HepG2 (cell line): Measurements from ENCODE around the gene APLF. TPM values are rescaled to one million over a fixed set of nuclear protein-coding genes. Genes with fewer than 3 reads are reported as not detected.

Experiments used
- AGO2 ChIP-seq: fragments of 200-400 bp; formaldehyde crosslinking; optimal IDR thresholded peaks from 2 replicates; pipeline ENCODE3; 2017; ENCODE audit warnings: mild to moderate bottlenecking, low read depth, low read length, moderate library complexity
- EZH2 ChIP-seq: conservative IDR thresholded peaks from 2 replicates; pipeline ENCODE4 v1.6.1; 2012; ENCODE audit warnings: mild to moderate bottlenecking, low read depth, low read length, moderate library complexity
- GATAD1 ChIP-seq: IDR thresholded peaks from 2 replicates; pipeline ENCODE4 v1.6.1; 2016; ENCODE audit warnings: missing genetic modification reagents, missing compliant biosample characterization
- KDM3A ChIP-seq: IDR thresholded peaks from 2 replicates; pipeline ENCODE4 v1.6.1; 2018; ENCODE audit warnings: low read depth, missing compliant biosample characterization
- RARA ChIP-seq: IDR thresholded peaks from 2 replicates; pipeline ENCODE4 v1.6.1; 2016; ENCODE audit warnings: missing genetic modification reagents, missing compliant biosample characterization
- RBFOX2 ChIP-seq: fragments of 200-400 bp; formaldehyde crosslinking; IDR thresholded peaks from 2 replicates; pipeline ENCODE4 v1.6.1; 2017; ENCODE audit warnings: low read depth, mild to moderate bottlenecking, low read length
- RBM39 ChIP-seq: fragments of 200-400 bp; formaldehyde crosslinking; IDR thresholded peaks from one replicate; pipeline ENCODE4 v1.6.1; 2018; ENCODE audit warnings: antibody characterized with exemption, mild to moderate bottlenecking, low read depth, low read length; ENCODE audit not compliant: poor library complexity, severe bottlenecking
- SP2 ChIP-seq: sonication (generic); formaldehyde crosslinking; IDR thresholded peaks from 2 replicates; pipeline ENCODE4 v1.5.1; 2020; ENCODE audit warnings: mild to moderate bottlenecking, missing genetic modification reagents
- ZNF160 ChIP-seq: sonication (generic); formaldehyde crosslinking; IDR thresholded peaks from 2 replicates; pipeline ENCODE4 v1.8.0; 2022; ENCODE audit warnings: mild to moderate bottlenecking, inconsistent platforms, missing genetic modification reagents
- ZNF264 ChIP-seq: sonication (generic); formaldehyde crosslinking; IDR thresholded peaks from 2 replicates; pipeline ENCODE4 v1.4.0; 2020; ENCODE audit warnings: missing genetic modification reagents
- ZNF496 ChIP-seq: sonication (generic); formaldehyde crosslinking; IDR thresholded peaks from 2 replicates; pipeline ENCODE4 v1.8.1; 2023; ENCODE audit warnings: mild to moderate bottlenecking, moderate library complexity, missing genetic modification reagents; ENCODE audit not compliant: insufficient replicate concordance
- ZNF567 ChIP-seq: sonication (generic); formaldehyde crosslinking; IDR thresholded peaks from 2 replicates; pipeline ENCODE4 v1.8.1; 2023; ENCODE audit warnings: mild to moderate bottlenecking, missing genetic modification reagents, borderline replicate concordance
- ZNF816 ChIP-seq: sonication (generic); formaldehyde crosslinking; IDR thresholded peaks from 2 replicates; pipeline ENCODE4 v1.8.0; 2022; ENCODE audit warnings: missing genetic modification reagents, mild to moderate bottlenecking, borderline replicate concordance
- ZNF83 ChIP-seq: sonication (generic); formaldehyde crosslinking; IDR thresholded peaks from 2 replicates; pipeline ENCODE4 v1.4.0; 2020; ENCODE audit warnings: missing genetic modification reagents, mild to moderate bottlenecking, borderline replicate concordance
- ZNF841 ChIP-seq: sonication (generic); formaldehyde crosslinking; IDR thresholded peaks from 2 replicates; pipeline ENCODE4 v1.8.1; 2023; ENCODE audit warnings: missing genetic modification reagents, borderline replicate concordance
- polyA plus RNA-seq, 8 experiments: library from polyadenylated mRNA; depleted of rRNA in 3 of 8; stranded (reverse) in 7 of 8; unstranded in 1 of 8; fragments of >200 nt; fragmentation: Illumina TruSeq in 4 of 8; extraction: Trizol in 4 of 8; gene quantifications; 2 replicates each; pipeline versions ENCODE4 v1.2.1 to v1.2.3, GENCODE V29; 2011 to 2016; ENCODE audit warnings: low read depth in 4 of 8, missing spikeins in 1 of 8, mixed read lengths in 1 of 8; ENCODE audit not compliant: insufficient read depth in 1 of 8
- total RNA-seq, 5 experiments: library from RNA; depleted of rRNA; stranded (reverse); fragments of >200 nt; fragmentation: Illumina TruSeq; extraction: Trizol; gene quantifications; 2 replicates each; pipeline ENCODE4 v1.2.3, GENCODE V29; 2016; ENCODE audit warnings: low read depth in 1 of 5
- TF ChIP-seq, protein P1 (sequence below): sonication (generic); formaldehyde crosslinking; IDR thresholded peaks from 2 replicates; pipeline ENCODE4 v1.5.0; 2020; ENCODE audit warnings: mild to moderate bottlenecking, low read depth, missing genetic modification reagents, borderline replicate concordance
- TF ChIP-seq, protein P2 (sequence below): sonication (generic); formaldehyde crosslinking; IDR thresholded peaks from 2 replicates; pipeline ENCODE4 v1.5.1; 2020; ENCODE audit warnings: missing genetic modification reagents, mild to moderate bottlenecking, borderline replicate concordance
- TF ChIP-seq, protein P3 (sequence below): sonication (generic); formaldehyde crosslinking; conservative IDR thresholded peaks from 2 replicates; pipeline ENCODE4 v1.5.0; 2020; ENCODE audit warnings: missing genetic modification reagents
- TF ChIP-seq, protein P4 (sequence below): sonication (generic); formaldehyde crosslinking; conservative IDR thresholded peaks from 2 replicates; pipeline ENCODE4 v1.4.0; 2020; ENCODE audit warnings: missing genetic modification reagents
- TF ChIP-seq, protein P5 (sequence below), 2 experiments: sonication (generic) in 1 of 2; formaldehyde crosslinking in 1 of 2; IDR thresholded peaks; 2 replicates each; pipeline versions ENCODE4 v1.4.0 to v1.6.1; 2018 to 2020; ENCODE audit warnings: missing genetic modification reagents in 2 of 2, borderline replicate concordance in 1 of 2, low read depth in 1 of 2, mild to moderate bottlenecking in 1 of 2, missing biosample characterization in 1 of 2

The APLF gene
- total and polyA plus RNA-seq, 2 of the 13 experiments (the other 11 are each of a cell fraction or from before 2014, with no cell fraction given) = 0.45 to 2.2 TPM

DNA sequence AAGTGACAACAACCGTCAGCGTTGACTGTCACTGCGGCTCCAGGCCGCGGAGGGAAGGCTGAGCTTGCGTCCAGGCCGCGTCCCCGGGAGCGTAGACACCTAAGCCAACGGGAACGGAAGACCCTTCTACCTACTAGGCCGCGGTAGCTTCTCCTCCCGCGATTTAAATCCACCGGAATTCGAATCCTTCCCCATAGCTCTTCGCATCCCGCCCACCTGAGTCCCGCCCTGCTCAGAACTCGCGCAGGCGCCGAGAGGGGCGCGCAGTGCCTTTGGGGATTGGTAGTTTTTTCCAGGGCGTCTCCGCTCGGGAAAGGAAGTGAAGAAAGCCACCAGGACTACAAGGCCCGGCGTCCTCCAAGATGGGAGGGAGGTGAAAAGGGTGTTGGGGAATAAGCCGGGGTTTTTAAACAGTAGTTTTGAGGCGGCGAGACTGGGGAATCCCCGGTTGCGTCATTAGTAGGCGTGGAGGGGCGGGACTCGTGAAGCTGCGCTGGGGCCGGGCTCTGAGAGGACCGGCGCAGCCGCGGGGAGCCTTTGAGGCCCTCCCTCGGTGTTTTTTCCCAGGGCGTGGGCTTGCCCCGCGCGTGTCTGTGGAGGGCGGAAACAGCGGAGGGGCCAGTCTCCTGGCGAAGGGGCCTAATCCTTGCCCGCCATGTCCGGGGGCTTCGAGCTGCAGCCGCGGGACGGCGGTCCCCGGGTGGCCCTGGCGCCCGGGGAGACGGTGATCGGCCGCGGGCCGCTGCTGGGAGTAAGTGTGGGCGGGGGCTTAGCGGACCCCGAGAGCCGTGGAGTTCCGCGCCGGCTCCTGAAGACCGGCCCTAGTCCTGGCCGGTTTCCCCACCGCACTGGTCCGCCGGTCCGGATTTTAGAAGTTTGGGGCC, at the start of gene APLF, which contains the start of gene FBXO48 (continued):
- TF ChIP-seq ZNF83 (peak; percentile 64; the same call in 1 of the 2 replicates), RBFOX2 (peak; percentile 86), KDM3A (CRISPR knock-in tag) (peak; percentile 79), EZH2 (no peak), ZNF160 (no peak; the same call in 1 of the 2 replicates), RARA (CRISPR knock-in tag) (peak; percentile 26; the same call in 1 of the 2 replicates), ZNF264 (CRISPR knock-in tag) (peak; percentile 65; the same call in 1 of the 2 replicates), RBM39 (peak; percentile 84), ZNF567 (CRISPR knock-in tag) (0 out of 2 replicates have a peak, but pooled peaks have one; percentile 20), SP2 (CRISPR knock-in tag) (peak; percentile 70), ZNF841 (CRISPR knock-in tag) (no peak), ZNF496 (no peak), ZNF816 (CRISPR knock-in tag) (peak; percentile 95), GATAD1 (CRISPR knock-in tag) (peak; percentile 86), AGO2 (peak; percentile 51)
- TF ChIP-seq, protein P1, sequence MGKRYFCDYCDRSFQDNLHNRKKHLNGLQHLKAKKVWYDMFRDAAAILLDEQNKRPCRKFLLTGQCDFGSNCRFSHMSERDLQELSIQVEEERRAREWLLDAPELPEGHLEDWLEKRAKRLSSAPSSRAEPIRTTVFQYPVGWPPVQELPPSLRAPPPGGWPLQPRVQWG (CRISPR knock-in tag) = no peak
- TF ChIP-seq, protein P2, sequence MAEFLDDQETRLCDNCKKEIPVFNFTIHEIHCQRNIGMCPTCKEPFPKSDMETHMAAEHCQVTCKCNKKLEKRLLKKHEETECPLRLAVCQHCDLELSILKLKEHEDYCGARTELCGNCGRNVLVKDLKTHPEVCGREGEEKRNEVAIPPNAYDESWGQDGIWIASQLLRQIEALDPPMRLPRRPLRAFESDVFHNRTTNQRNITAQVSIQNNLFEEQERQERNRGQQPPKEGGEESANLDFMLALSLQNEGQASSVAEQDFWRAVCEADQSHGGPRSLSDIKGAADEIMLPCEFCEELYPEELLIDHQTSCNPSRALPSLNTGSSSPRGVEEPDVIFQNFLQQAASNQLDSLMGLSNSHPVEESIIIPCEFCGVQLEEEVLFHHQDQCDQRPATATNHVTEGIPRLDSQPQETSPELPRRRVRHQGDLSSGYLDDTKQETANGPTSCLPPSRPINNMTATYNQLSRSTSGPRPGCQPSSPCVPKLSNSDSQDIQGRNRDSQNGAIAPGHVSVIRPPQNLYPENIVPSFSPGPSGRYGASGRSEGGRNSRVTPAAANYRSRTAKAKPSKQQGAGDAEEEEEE (CRISPR knock-in tag) = no peak
- TF ChIP-seq, protein P3, sequence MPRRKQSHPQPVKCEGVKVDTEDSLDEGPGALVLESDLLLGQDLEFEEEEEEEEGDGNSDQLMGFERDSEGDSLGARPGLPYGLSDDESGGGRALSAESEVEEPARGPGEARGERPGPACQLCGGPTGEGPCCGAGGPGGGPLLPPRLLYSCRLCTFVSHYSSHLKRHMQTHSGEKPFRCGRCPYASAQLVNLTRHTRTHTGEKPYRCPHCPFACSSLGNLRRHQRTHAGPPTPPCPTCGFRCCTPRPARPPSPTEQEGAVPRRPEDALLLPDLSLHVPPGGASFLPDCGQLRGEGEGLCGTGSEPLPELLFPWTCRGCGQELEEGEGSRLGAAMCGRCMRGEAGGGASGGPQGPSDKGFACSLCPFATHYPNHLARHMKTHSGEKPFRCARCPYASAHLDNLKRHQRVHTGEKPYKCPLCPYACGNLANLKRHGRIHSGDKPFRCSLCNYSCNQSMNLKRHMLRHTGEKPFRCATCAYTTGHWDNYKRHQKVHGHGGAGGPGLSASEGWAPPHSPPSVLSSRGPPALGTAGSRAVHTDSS (CRISPR knock-in tag) = no peak; the same call in 1 of the 2 replicates
- TF ChIP-seq, protein P4, sequence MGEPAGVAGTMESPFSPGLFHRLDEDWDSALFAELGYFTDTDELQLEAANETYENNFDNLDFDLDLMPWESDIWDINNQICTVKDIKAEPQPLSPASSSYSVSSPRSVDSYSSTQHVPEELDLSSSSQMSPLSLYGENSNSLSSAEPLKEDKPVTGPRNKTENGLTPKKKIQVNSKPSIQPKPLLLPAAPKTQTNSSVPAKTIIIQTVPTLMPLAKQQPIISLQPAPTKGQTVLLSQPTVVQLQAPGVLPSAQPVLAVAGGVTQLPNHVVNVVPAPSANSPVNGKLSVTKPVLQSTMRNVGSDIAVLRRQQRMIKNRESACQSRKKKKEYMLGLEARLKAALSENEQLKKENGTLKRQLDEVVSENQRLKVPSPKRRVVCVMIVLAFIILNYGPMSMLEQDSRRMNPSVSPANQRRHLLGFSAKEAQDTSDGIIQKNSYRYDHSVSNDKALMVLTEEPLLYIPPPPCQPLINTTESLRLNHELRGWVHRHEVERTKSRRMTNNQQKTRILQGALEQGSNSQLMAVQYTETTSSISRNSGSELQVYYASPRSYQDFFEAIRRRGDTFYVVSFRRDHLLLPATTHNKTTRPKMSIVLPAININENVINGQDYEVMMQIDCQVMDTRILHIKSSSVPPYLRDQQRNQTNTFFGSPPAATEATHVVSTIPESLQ (CRISPR knock-in tag) = no peak; the same call in 1 of the 2 replicates
- TF ChIP-seq, protein P5, sequence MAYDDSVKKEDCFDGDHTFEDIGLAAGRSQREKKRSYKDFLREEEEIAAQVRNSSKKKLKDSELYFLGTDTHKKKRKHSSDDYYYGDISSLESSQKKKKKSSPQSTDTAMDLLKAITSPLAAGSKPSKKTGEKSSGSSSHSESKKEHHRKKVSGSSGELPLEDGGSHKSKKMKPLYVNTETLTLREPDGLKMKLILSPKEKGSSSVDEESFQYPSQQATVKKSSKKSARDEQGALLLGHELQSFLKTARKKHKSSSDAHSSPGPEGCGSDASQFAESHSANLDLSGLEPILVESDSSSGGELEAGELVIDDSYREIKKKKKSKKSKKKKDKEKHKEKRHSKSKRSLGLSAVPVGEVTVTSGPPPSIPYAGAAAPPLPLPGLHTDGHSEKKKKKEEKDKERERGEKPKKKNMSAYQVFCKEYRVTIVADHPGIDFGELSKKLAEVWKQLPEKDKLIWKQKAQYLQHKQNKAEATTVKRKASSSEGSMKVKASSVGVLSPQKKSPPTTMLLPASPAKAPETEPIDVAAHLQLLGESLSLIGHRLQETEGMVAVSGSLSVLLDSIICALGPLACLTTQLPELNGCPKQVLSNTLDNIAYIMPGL (CRISPR knock-in tag; IDR thresholded peaks at IDR 0.05; ENCODE audit: borderline replicate concordance in 1 of 2, low read depth in 1 of 2) = peak; percentile 45 to 80
